Measurements from ENCODE around the gene GAL3ST2.
"Not testable (repeated sequence)": the region's sequence is repeated elsewhere in the genome, so short reads cannot be mapped to it uniquely, and the experiment has no call there.

The GAL3ST2 gene

GRCh38 chr2:241795021-241795999, 18.7 kb downstream of the GAL3ST2 start:
- no peak for DNase-seq (ENCODE audit: low spot score)

GRCh38 chr2:241796209-241796608, 19.6 kb downstream of the GAL3ST2 start:
- DNase-seq (ENCODE audit: low spot score), result no peak

GRCh38 chr2:241796610-241797138, 20.1 kb downstream of the GAL3ST2 start:
- DNase-seq (ENCODE audit: low spot score), result no peak

- DNase-seq (ENCODE audit: low spot score), result no peak
These were observed 20.9 kb downstream of the GAL3ST2 start for GRCh38 chr2:241797441-241798080.

GRCh38 chr2:241798081-241798630, 21.5 kb downstream of the GAL3ST2 start:
- DNase-seq (ENCODE audit: low spot score), result no peak

- DNase-seq (ENCODE audit: low spot score), result no peak
These were observed 22.3 kb downstream of the GAL3ST2 start for GRCh38 chr2:241798631-241799521.

GRCh38 chr2:241799522-241800197, 23.0 kb downstream of the GAL3ST2 start:
- DNase-seq (ENCODE audit: low spot score), result no peak

GRCh38 chr2:241800198-241800903, 23.7 kb downstream of the GAL3ST2 start:
- DNase-seq (ENCODE audit: low spot score), result not testable (repeated sequence)

GRCh38 chr2:241801611-241802420, 25.2 kb downstream of the GAL3ST2 start:
- no peak for DNase-seq (ENCODE audit: low spot score)

GRCh38 chr2:241802421-241803318, 26.0 kb downstream of the GAL3ST2 start:
- DNase-seq (ENCODE audit: low spot score), result no peak

GRCh38 chr2:241803387-241804325, 27.0 kb downstream of the GAL3ST2 start:
- DNase-seq (ENCODE audit: low spot score), result peak; percentile 29

- DNase-seq (ENCODE audit: low spot score), result no peak
These were observed 28.0 kb downstream of the GAL3ST2 start for GRCh38 chr2:241804326-241805229.

- not testable (repeated sequence) for DNase-seq (ENCODE audit: low spot score)
These were observed 29.6 kb downstream of the GAL3ST2 start for GRCh38 chr2:241806217-241806616.

- no peak for DNase-seq (ENCODE audit: low spot score)
These were observed 31.6 kb downstream of the GAL3ST2 start for GRCh38 chr2:241808051-241808720.

GRCh38 chr2:241808721-241809382, 32.2 kb downstream of the GAL3ST2 start, which contains the start of gene NEU4:
Gene NEU4 (plus strand): TSS chr2:241809193. CDS start chr2:241814485, 5,292 bp downstream.
- no peak for DNase-seq (ENCODE audit: low spot score)

Measured in pons (tissue), 1 donor.